Measurements from ENCODE around the gene ZBTB18.

ZBTB18 gene

DNA sequence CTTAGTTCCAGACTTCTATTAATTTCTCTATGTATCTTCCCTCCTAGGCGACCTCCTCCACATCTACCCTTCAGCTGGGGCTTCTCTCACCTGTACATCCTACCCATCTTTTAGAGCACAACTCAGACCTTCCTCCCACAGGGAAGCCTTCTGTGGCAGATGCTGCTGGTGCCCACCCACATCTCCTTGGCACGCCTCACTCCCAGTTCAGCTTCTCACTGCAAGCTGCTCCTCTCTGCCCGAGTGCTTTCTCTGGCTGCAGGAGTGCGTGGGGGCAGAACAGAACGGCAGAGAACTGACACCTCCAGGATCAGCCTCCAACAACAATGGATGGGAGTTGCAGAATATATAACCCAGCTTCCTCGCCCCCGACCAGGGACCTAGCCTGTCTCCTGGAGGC is 36.5 kb downstream of the ZBTB18 start:
- DNase-seq (ENCODE audit: low spot score): no peak
- no peak for FAIRE-seq

DNA sequence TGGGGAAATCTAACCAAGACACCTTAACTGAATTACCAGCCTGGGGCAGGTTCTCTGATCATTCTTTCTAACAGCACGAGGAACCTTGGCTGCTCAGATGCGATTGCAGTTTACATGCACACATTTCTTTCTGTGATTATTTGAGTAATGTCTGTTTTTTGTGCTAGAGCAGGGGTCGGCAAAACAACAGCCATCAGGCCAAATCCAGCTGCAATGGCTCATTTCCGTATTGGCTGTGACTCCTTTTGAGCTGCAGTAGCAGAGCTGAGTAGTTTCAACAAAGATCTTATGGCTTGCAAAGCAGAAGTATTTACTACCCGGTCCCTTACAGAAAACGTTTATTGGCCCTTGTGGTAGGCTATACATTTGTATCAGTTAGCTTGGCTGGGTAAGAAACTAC is 37.1 kb downstream of the ZBTB18 start:
- FAIRE-seq: no peak
- no peak for DNase-seq (ENCODE audit: low spot score)

DNA sequence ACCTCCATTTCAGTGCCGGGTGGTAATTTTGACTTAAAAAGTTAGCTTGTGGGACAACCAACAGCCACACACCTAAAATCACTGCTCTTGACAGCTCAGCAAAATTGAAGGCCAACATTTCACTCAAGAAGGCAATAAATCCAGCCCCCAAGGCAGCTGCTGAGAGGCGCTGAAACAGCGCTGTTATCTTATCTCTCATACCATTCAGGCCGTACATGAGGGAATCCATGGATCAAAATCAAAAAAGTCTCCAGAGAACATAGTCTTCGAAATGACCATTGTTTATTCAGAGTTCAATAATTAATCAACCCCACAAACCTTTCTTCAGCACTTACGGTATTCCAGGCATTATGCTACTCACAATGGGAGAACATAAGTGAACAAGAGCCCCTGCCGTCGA is 38.5 kb downstream of the ZBTB18 start:
- FAIRE-seq: no peak

DNA sequence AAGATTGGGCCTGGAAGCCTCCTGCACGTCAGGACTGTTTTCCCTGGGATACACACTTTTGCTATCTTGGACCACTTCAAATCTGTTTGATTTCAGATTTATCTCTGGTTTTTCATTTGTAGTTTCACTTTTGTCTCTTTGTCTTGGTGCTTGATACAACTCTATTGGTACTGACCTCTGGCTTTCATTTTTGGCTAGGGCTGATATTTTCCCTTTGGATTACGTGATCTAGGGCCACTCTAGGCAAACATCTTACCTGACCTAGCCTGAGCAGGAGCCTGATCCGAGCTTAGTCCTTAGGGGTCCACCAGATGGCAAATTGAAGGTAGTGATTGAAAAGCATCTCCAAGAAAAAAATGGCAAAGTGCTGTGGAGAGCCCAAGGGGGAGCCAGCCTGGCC is 39.6 kb downstream of the ZBTB18 start:
- DNase-seq (ENCODE audit: low spot score): no peak
- FAIRE-seq: no peak

More for the DNA sequence above, 38.5 kb downstream of the ZBTB18 start:
- DNase-seq (ENCODE audit: low spot score): no peak

DNA sequence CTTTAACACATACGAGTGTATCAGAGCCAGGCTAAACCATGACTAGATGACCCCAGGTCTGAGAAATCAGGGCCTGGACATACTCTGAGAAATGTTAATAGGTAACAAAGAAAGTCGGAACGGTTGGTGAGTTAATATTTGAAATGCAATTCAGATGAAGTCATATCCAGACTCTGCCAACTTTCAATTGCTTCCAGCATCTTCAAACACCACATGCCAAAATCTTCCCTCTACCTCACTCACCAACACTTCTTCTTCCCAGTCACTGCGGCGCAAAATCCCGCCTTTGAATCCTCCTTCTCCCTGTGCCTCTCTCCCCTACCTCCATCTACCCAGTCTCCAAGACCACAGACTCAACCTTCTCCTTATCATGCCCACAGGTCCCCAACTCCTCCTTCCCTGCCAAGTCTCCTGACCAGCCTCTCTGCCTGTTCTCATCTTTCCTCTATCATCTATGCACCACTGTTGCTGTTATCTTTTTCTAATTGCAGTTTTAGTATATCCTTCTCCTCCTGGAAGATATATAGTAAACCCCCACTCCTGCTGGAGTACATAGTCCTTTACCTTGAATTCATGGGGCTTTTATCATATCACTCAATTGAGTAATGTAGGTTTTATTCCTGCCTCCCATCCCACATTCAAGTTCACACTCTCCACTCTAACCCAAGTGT is 41.3 kb downstream of the ZBTB18 start:
- DNase-seq (ENCODE audit: low spot score) (peak; percentile 33), FAIRE-seq (no peak)

DNA sequence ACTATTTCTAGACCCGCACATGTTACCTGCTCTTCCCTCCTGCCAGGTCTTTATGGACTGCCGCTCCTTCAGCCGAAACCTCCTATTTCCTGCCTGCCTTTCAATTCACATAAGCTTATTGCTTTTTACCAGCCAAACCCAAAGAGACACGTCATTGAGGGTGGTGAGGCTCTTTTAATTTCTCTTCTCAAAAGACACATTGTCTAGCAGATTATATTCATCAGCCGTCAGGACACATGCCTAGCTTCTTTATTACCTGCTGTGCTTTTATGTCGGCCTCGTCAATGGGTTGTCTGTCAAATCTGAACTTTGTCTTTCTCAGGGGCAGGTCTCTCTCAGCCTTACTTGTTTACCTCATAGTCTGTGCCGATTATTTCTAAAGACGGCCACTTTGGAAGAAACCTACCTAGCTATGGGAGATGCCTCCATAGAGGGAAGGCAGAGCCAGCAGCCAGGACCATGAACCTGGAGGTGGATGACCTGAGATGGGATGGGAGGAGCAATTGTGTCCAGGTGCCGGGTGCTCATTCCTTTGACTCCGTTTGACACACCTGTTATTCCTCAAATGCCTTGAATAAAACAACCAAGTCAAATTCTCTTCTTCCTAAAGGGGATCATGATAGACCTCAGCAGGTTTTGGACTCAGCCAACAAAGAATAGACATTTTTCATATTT is 42.0 kb downstream of the ZBTB18 start:
- FAIRE-seq: no peak
- no peak for DNase-seq (ENCODE audit: low spot score)

DNA sequence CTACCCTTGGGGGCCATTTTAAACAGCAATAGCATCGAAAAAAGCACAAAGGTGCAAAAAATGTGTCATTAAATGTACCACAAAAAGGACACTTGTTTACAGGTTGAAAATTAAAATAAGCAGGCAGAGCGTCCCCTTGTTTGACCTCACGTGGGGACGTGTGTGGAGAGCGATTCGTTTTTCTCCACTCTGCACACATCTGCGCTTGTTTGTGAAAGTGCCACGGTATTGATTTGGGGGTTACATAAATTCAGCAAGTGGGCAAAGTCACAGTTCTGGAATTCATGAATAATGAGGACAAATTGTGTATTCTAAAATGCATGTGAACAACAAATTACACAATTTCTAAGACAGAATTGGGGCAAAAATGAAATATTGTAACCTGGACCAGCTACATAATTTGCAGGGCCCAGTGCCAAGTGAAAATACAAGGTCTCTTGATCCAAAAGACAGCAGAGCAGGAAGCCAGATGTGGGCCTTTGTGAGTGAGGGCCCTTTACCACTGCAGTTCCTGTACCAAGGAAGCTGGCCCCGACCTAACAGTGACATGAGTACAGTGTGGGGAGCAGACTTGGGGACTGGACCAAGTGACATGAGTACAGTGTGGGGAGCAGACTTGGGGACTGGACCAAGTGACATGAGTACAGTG is 43.9 kb downstream of the ZBTB18 start:
- FAIRE-seq: no peak
- DNase-seq (ENCODE audit: low spot score): no peak

DNA sequence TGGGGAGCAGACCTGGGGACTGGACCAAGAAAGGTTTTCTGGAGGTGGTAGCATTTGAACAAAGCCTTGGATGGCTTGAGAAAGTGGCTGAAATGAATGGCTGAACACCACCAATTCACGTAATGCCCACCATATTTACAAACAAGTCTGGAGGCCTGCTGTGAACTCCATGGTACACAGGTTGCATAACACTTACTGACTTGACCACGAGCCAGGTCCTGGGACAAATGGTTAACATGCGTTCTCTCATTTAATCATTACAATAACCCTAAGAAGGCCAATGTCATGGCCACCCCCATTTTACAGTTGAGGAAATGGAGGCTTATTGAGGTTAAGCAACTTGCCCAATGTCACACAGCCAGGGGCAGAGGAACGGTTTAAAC is 44.4 kb downstream of the ZBTB18 start:
- no peak for DNase-seq (ENCODE audit: low spot score)
- no peak for FAIRE-seq

DNA sequence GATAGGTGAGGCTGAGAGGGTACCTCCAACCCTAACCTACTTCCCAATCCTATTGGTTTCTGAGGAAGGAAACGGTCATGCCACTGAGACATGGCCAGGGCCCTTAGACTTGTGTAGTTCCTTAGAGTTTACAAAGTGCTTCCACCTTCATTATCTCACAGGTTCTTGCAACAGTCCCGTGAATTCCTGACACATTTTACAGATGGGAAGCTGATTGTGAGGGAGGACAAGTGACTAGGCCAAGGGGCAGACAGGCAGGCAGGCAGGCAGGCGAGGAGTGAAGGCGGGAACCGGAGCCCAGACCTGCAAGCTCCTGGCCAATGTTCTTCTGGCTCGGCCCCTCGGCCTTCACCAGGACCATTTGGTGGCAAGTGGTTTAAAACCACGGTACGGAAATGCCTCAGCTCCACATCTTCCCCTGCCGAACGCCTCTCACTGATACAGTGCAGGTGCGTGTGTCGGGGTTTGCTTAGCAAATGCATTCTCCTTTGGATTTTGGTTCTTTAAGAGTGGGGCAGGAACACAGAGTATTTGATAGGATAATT is 45.1 kb downstream of the ZBTB18 start:
- DNase-seq (ENCODE audit: low spot score) (no peak), FAIRE-seq (no peak)

DNA sequence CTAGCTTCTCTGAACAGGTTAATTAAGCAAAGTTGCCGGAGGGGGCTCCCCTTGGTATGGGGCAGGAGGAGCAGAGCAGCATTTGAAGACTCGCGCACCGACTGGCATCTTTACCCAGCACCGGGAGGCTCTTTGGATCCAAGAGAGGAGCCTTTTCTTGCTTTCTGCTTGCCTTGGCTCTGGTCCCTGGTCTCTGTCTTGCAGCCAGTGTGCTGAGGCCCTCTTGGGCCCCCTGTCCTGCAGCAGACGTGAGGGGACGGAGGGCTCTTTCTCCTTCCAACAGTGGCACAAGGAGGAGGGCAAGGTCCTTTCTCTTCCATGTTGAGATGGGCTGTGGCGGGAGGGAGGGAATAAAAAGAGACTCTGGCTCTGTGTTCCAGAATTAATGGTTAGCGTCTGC is 45.6 kb downstream of the ZBTB18 start:
- FAIRE-seq (no peak), DNase-seq (ENCODE audit: low spot score) (no peak)

DNA sequence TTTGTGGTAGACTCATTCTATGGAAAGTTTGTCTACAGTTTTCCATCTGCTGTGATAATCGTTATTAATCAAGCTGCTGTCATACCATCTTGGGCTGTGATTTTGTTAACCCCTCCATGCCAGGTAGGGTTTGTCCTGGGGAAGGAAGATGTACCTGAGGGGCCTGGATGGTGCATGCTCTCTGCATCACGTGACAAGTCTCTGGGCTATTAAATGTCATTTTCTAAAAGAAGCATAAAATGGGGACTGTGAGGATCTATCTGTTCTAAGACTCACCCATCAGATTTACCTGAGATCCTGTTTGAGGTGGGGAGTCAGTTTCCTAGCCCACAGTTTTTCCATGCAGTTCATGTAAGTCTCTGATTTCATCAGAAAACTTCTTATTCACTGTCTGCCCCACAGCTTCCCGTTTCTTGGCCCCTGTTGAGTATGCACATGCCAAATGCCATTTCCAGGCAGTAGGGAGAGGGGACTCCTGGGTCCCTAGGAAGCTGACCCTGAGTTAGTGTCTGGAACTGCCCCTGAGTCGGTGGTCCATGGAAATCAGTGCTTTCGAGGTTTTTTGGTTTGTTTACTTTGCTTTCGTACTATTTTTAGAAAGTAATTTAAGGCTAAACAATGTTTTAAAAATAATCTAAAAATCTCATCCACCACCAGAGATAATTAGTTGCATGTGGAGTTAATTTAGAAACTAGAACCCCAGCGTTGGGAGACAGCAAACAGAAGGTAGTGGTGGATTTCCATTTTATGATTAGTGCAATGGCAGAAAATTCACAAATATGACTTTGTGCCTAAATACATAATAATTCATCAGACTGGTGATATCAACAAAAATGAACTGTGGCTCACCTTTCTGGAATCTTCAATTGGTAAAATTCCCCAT is 46.7 kb downstream of the ZBTB18 start:
- FAIRE-seq (no peak), DNase-seq (ENCODE audit: low spot score) (no peak)

DNA sequence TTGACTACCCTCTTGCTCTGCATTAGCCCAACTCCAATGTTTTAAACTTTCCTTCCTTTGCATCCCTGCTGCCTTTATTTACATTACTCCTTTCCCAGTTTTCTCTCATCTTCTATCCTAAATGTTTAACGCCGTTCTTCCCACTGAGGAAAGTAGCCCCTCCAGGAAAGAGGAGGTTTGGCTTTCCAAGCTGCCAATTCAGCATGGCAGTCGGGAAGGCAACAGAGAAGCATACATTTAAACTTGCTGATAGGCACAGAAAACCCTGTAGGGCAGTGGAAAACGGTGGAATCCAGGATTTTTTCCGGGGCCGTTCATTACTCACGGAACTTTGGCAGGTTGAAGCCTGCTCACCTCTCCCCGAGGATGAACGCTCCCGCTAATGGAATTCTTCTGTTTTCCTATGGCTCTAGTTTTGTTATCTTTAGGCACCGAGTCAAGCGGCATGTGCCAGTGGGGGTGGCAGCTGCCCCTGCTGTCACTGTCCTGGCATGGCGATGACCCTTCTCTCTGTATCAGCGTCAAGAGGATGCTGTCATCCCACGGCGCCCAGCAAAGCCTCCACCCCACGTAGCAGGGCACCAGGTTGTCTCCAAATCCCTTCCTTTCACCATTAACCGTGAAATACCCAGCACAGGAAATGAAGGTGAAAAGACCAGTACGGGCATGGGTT is 48.3 kb downstream of the ZBTB18 start:
- no peak for FAIRE-seq
- DNase-seq (ENCODE audit: low spot score): no peak

DNA sequence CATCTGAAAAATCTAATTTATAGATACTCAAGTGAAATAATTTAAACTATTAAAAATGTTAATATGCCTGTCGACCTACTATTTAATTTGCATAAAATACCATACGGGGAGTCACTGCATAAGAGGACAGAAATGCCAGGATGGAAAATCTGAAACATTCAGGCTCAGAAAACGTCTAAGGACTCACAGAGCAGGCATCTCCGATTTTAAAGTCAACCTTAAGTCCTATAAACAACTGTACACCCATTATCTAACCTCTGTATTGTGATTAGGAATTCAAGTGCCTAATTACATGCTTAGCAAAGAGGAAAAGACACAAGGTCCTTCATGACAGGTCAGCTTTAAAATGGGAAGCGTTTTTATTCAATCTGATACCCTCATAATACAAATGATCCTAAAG is 49.2 kb downstream of the ZBTB18 start:
- DNase-seq (ENCODE audit: low spot score) (no peak), FAIRE-seq (no peak)

DNA sequence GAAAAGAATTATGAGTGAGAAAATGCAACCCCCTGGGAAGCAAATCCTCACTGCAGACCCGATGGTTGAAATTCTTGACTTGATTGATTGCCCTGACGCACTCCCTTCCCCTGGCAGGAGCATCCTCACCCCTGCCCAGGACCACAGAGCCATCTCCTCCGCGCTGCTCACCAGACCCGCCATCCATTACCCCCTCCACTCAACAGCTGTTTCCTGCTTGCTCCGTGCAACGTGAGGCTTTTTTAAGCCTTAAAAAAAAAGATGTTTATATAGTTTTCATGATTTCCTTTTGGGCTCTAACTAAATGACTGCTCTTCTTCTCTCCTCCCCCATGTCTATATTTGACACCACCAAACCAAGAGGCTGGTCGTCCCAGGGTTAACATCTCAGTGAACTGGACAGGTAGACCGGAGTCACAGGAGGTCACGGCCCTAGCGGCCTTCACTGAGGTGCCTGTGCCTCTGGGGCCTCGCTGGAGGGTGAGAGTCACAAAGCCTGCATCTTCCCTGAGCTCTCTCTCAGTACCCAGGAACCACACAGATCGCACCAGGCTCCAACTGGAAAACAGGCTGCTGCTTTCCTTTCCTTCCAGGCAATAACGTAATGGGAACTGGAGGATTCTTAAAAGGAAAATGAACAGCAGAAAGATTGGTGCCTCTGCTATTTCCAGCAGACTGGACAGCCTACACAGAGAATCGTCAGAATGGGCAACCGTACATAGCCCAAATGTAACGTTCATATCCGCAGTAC is 49.8 kb downstream of the ZBTB18 start:
- FAIRE-seq (no peak), DNase-seq (ENCODE audit: low spot score) (no peak)

DNA sequence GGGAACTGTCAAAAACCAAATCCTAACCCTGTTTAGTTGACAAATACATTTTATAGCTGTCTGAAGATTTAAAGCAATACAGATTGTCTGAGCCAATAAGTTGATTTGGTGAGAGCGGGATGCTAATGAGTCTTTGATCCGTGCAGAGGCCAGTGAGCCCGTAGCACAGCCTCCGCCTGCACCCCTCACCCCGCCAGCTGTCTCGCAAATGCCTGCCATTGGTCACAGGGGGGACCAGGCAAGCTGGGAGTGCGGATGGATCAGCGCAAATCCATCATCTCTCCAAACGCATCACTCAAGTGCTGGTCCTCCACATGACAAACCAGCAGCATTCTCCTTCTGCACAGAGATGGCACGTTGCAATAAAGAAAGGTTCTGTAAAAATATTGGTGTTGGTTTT is 51.0 kb downstream of the ZBTB18 start:
- no peak for FAIRE-seq

DNA sequence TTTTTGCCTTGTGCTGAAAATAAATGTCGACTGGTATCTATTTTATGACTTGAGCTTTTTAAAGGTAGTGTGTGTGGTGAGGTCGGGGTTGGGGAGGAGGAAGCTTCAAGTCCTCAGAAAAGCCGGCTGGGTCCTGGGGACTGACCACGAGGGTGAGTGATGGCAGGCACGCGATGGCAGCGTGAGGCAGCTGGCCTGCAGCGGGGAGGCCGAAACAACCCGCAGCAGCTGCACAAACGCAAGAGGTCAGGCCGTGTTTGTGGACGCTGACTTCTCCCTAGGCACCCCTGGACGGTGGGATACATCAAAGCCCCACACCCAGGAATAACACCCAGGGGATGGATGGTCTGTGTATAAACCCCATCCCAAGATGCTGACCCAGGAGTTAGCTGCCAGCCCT is 51.4 kb downstream of the ZBTB18 start:
- no peak for DNase-seq (ENCODE audit: low spot score)

More for the DNA sequence above, 51.0 kb downstream of the ZBTB18 start:
- no peak for DNase-seq (ENCODE audit: low spot score)

DNA sequence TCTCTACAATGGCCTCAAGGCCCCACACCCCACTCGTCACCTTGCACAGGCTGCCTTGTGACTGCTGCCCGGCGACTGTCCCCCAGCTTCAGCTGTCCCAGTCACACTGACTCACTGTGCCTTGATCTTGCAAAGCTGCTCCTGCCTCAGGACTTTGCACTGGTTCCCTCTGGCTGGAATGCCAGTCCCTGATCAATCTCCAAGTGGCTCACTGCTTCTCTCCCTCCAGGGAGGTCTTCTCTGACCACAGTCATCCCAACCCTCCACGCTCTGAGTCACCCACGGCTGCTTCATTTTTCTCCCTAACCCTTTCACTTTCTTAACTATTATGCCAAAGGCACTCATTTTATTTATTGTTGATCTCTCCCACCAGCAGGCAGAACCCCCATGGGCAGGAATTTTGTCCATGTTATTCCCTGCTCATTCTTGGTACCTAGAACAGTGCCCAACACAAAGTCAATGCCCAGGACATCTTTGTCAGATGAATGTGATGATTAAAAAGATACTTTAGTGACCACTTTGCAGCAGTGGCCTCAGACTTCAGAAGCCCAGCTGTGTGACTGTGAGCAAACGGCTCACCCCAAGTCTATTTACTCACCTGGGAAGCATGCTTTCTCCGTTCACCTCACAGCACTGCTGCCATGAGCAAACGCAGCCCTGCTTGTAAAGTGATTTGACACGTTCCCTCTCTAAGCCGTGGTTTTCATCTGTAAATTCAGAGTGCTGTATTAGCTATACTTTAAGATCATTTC is 53.4 kb downstream of the ZBTB18 start:
- peak; percentile 89 for DNase-seq (ENCODE audit: low spot score)
- FAIRE-seq: peak; percentile 55

More for the DNA sequence above, 51.4 kb downstream of the ZBTB18 start:
- no peak for FAIRE-seq

DNA sequence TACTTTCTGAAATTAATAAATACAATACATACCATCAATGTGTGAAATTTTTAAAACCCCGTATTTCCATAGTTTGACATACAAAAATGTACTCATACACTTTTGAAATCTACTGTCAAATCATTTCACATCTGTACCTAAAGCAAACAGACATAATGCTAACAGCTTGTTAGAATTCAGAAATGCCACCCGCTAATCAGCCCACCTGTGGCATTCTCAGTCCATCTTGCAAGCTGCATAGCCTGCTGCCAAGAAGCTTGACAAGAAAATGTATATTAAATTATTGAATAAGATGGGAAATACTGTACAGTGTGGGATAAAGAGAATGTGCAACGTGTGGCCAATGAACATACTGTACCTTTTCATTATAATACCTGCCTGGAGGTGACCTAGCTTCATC is 55.1 kb downstream of the ZBTB18 start:
- no peak for DNase-seq (ENCODE audit: low spot score)
- FAIRE-seq: no peak

All from urothelium cell line (cell line).